K562 (cell line): ENCODE data around the gene PDRG1. TPM values are rescaled to one million over a fixed set of nuclear protein-coding genes. Genes with fewer than 3 reads are reported as not detected.

Experiments
- ELF1 ChIP-seq: fragments of 200-800 bp; sonication (Bioruptor generic); IDR thresholded peaks from 2 replicates; pipeline ENCODE4 v1.6.1; 2016; ENCODE audit warnings: missing genetic modification characterization, missing compliant biosample characterization
- polyA plus RNA-seq, 8 experiments: library from polyadenylated mRNA; depleted of rRNA in 4 of 8; stranded (reverse) in 5 of 8; unstranded in 3 of 8; fragments of >200 nt; fragmentation: Nextera tagmentation in 2 of 8; fragmentation: Illumina TruSeq in 1 of 8; extraction: Ambion mirVana in 2 of 8; extraction: Trizol in 1 of 8; gene quantifications; 2 replicates each; pipeline versions ENCODE4 v1.2.1 to v1.2.3, GENCODE V29; 2011 to 2014; ENCODE audit warnings: inconsistent platforms in 1 of 8, missing spikeins in 1 of 8
- total RNA-seq, 7 experiments: library from RNA; depleted of rRNA in 6 of 7; stranded (reverse); fragments of >200 nt in 6 of 7; fragmentation: Illumina TruSeq in 2 of 7; extraction: Trizol in 2 of 7; gene quantifications; 2 replicates each; pipeline versions ENCODE4 v1.2.1 to v1.2.3, GENCODE V29; 2011 to 2021; ENCODE audit warnings: low replicate concordance in 1 of 7
- TF ChIP-seq, protein P1 (sequence below): fragments of 200-600 bp; sonication (generic); IDR thresholded peaks from one replicate; pipeline ENCODE4 v1.6.1; 2012; ENCODE audit warnings: mild to moderate bottlenecking, low read depth, low read length, inconsistent platforms

Gene PDRG1
- total and polyA plus RNA-seq, 9 of the 15 experiments (the other 6 are each of a cell fraction or from before 2014, with no cell fraction given), result 12.6 to 58.6 (median 26.1) TPM

DNA sequence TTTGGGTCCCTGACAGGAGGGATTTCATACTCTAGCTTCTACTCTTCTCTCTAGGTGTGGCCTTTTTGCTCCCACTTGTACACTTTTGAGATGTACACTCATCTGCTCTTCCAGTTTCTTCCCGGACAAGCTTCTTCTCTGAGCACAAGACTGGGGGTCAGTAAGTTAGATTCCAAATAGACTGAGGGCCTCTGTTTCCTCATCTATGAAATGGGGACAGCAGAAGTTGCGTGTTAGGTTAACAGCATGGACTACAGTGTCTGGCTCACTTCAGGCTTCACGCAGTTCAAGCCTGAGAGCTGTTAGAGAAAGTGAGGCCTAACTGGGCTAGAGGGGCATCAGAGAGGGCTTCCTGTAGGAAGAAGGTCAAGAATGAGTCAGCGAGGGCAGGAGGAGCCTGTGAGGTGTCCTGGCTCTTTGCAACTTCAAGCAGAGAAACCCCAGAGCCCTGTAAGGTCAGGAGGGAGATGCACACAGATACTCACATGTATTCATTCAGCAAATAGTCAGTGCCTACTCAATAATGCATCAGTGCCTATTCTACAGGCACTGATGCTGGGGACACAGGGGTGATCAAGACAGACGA, 36.7 kb upstream of the PDRG1 start (continued):
- TF ChIP-seq, protein P1, sequence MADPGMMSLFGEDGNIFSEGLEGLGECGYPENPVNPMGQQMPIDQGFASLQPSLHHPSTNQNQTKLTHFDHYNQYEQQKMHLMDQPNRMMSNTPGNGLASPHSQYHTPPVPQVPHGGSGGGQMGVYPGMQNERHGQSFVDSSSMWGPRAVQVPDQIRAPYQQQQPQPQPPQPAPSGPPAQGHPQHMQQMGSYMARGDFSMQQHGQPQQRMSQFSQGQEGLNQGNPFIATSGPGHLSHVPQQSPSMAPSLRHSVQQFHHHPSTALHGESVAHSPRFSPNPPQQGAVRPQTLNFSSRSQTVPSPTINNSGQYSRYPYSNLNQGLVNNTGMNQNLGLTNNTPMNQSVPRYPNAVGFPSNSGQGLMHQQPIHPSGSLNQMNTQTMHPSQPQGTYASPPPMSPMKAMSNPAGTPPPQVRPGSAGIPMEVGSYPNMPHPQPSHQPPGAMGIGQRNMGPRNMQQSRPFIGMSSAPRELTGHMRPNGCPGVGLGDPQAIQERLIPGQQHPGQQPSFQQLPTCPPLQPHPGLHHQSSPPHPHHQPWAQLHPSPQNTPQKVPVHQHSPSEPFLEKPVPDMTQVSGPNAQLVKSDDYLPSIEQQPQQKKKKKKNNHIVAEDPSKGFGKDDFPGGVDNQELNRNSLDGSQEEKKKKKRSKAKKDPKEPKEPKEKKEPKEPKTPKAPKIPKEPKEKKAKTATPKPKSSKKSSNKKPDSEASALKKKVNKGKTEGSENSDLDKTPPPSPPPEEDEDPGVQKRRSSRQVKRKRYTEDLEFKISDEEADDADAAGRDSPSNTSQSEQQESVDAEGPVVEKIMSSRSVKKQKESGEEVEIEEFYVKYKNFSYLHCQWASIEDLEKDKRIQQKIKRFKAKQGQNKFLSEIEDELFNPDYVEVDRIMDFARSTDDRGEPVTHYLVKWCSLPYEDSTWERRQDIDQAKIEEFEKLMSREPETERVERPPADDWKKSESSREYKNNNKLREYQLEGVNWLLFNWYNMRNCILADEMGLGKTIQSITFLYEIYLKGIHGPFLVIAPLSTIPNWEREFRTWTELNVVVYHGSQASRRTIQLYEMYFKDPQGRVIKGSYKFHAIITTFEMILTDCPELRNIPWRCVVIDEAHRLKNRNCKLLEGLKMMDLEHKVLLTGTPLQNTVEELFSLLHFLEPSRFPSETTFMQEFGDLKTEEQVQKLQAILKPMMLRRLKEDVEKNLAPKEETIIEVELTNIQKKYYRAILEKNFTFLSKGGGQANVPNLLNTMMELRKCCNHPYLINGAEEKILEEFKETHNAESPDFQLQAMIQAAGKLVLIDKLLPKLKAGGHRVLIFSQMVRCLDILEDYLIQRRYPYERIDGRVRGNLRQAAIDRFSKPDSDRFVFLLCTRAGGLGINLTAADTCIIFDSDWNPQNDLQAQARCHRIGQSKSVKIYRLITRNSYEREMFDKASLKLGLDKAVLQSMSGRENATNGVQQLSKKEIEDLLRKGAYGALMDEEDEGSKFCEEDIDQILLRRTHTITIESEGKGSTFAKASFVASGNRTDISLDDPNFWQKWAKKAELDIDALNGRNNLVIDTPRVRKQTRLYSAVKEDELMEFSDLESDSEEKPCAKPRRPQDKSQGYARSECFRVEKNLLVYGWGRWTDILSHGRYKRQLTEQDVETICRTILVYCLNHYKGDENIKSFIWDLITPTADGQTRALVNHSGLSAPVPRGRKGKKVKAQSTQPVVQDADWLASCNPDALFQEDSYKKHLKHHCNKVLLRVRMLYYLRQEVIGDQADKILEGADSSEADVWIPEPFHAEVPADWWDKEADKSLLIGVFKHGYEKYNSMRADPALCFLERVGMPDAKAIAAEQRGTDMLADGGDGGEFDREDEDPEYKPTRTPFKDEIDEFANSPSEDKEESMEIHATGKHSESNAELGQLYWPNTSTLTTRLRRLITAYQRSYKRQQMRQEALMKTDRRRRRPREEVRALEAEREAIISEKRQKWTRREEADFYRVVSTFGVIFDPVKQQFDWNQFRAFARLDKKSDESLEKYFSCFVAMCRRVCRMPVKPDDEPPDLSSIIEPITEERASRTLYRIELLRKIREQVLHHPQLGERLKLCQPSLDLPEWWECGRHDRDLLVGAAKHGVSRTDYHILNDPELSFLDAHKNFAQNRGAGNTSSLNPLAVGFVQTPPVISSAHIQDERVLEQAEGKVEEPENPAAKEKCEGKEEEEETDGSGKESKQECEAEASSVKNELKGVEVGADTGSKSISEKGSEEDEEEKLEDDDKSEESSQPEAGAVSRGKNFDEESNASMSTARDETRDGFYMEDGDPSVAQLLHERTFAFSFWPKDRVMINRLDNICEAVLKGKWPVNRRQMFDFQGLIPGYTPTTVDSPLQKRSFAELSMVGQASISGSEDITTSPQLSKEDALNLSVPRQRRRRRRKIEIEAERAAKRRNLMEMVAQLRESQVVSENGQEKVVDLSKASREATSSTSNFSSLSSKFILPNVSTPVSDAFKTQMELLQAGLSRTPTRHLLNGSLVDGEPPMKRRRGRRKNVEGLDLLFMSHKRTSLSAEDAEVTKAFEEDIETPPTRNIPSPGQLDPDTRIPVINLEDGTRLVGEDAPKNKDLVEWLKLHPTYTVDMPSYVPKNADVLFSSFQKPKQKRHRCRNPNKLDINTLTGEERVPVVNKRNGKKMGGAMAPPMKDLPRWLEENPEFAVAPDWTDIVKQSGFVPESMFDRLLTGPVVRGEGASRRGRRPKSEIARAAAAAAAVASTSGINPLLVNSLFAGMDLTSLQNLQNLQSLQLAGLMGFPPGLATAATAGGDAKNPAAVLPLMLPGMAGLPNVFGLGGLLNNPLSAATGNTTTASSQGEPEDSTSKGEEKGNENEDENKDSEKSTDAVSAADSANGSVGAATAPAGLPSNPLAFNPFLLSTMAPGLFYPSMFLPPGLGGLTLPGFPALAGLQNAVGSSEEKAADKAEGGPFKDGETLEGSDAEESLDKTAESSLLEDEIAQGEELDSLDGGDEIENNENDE, result no peak
- no peak for TF ChIP-seq ELF1 (tag)
